Bronchial epithelial cell (primary cell): ENCODE results near the gene ATP5ME. TPM values are rescaled to one million over a fixed set of nuclear protein-coding genes. Genes with fewer than 3 reads are reported as not detected.

Source experiments
- DNase-seq: peaks from one replicate; pipeline ENCODE4 v3.0.0-alpha.2; 2010; ENCODE audit warnings: low read depth
- FAIRE-seq: peaks from 2 replicates; lab custom pipeline; 2011; peaks lifted over from hg19 to GRCh38; lab: Jason Lieb, UNC
- H3K27me3 ChIP-seq: 2 replicates; pipeline ENCODE4 v1.5.1; 2011; ENCODE audit warnings: low read length; ENCODE audit not compliant: control insufficient read depth, insufficient read depth
- H3K36me3 ChIP-seq: 2 replicates; pipeline ENCODE4 v1.5.1; 2011; ENCODE audit warnings: low read length; ENCODE audit not compliant: control insufficient read depth, insufficient read depth
- H3K4me3 ChIP-seq: 2 replicates; pipeline ENCODE4 v1.5.1; 2011; ENCODE audit warnings: mild to moderate bottlenecking, low read depth, low read length, control low read depth
- CTCF ChIP-seq: IDR thresholded peaks from 2 replicates; pipeline ENCODE4 v1.5.1; 2011; ENCODE audit warnings: mild to moderate bottlenecking, moderate library complexity, low read length, control low read depth, inconsistent platforms; ENCODE audit not compliant: insufficient read depth, severe bottlenecking
- total RNA-seq: library from RNA; depleted of rRNA; stranded (reverse); fragments of >200 nt; gene quantifications from 2 replicates; pipeline ENCODE4 v1.2.1, GENCODE V29; 2014

Gene ATP5ME
- total RNA-seq, 1 donor from 2014 or later, result 70.8 TPM

GRCh38 chr4:651884-652642 lies 22.0 kb downstream of the ATP5ME start:
- no peak for FAIRE-seq
- DNase-seq, result no peak
- Histone ChIP-seq H3K27me3 (peaks cover 6% of the 10 kb centered on the region), H3K4me3 (no peak overlapping the region), H3K36me3 (no peaks in the 10 kb centered on the region)
- no peak for TF ChIP-seq CTCF

GRCh38 chr4:650951-651883 lies 22.9 kb downstream of the ATP5ME start:
- Histone ChIP-seq H3K27me3 (peaks cover 6% of the 10 kb centered on the region), H3K36me3 (no peaks in the 10 kb centered on the region), H3K4me3 (no peak overlapping the region)
- FAIRE-seq, result no peak
- no peak for DNase-seq
- no peak for TF ChIP-seq CTCF

- H3K27me3 ChIP-seq, result peaks cover 6% of the 10 kb centered on the region
- no peaks in the 10 kb centered on the region for H3K36me3 ChIP-seq
- no peak overlapping the region for H3K4me3 ChIP-seq
- FAIRE-seq (no peak), DNase-seq (no peak)
- no peak for TF ChIP-seq CTCF
Measured at GRCh38 chr4:650461-650860, 23.6 kb downstream of the ATP5ME start.

GRCh38 chr4:649751-650310 lies 24.2 kb downstream of the ATP5ME start:
- peaks cover 6% of the 10 kb centered on the region for H3K27me3 ChIP-seq
- no peak for TF ChIP-seq CTCF
- FAIRE-seq (no peak), DNase-seq (no peak)
- H3K4me3 ChIP-seq, result no peak overlapping the region
- H3K36me3 ChIP-seq, result no peaks in the 10 kb centered on the region

GRCh38 chr4:649293-649625 lies 24.8 kb downstream of the ATP5ME start:
- no peak for TF ChIP-seq CTCF
- no peak overlapping the region for H3K4me3 ChIP-seq
- no peak for FAIRE-seq
- no peaks in the 10 kb centered on the region for H3K36me3 ChIP-seq
- peaks cover 6% of the 10 kb centered on the region for H3K27me3 ChIP-seq
- DNase-seq, result no peak
